Gastroesophageal sphincter (tissue), 4 donors: ENCODE measurements around the gene TLE6. TPM values are rescaled to one million over a fixed set of nuclear protein-coding genes. Genes with fewer than 3 reads are reported as not detected.

Experiments used
- ATAC-seq: fragments of 150-250 bp; one replicate; pipeline ENCODE4 v1.9.1; 2016; ENCODE audit warnings: mild to moderate bottlenecking, moderate library complexity
- H3K27ac ChIP-seq, 4 donors: fragments of 200-600 bp; sonication (generic) in 3 of 4; 1 replicate in 3 of 4; 2 replicates in 1 of 4; pipeline ENCODE4 v1.5.1; 2016 to 2019
- H3K27me3 ChIP-seq: fragments of 200-600 bp; sonication (generic); one replicate; pipeline ENCODE4 v1.5.1; 2019
- H3K36me3 ChIP-seq, 2 donors: fragments of 200-600 bp; sonication (generic); one replicate each; pipeline ENCODE4 v1.5.1; 2019; ENCODE audit warnings: control low read depth in 1 of 2
- H3K4me1 ChIP-seq, 3 donors: fragments of 200-600 bp; sonication (generic); 1 replicate in 2 of 3; 2 replicates in 1 of 3; pipeline ENCODE4 v1.5.1; 2016 to 2019; ENCODE audit warnings: control low read depth in 2 of 3
- H3K4me3 ChIP-seq, 2 donors: fragments of 200-600 bp; sonication (generic); one replicate each; pipeline ENCODE4 v1.5.1; 2019; ENCODE audit warnings: mild to moderate bottlenecking in 1 of 2, moderate library complexity in 1 of 2
- H3K9me3 ChIP-seq, 3 donors: fragments of 200-600 bp; sonication (generic); one replicate each; pipeline ENCODE4 v1.5.1; 2017 to 2019; ENCODE audit warnings: control low read depth in 2 of 3
- EP300 ChIP-seq: sonication (generic); formaldehyde crosslinking; IDR thresholded peaks from one replicate; pipeline ENCODE4 v1.6.1; 2017; ENCODE audit warnings: antibody characterized with exemption, mild to moderate bottlenecking
- POLR2A ChIP-seq, 2 donors: fragments of 450-650 bp; IDR thresholded peaks; one replicate each; pipeline ENCODE4 v1.6.1; 2017; ENCODE audit warnings: antibody characterized with exemption in 2 of 2, mild to moderate bottlenecking in 2 of 2, moderate library complexity in 1 of 2
- POLR2AphosphoS5 ChIP-seq: sonication (generic); formaldehyde crosslinking; IDR thresholded peaks from one replicate; pipeline ENCODE4 v1.6.1; 2017; ENCODE audit warnings: antibody characterized with exemption
- WGBS, 2 donors: methylation state at CpG; one replicate each; pipeline ENCODE4 v1.1.5; 2018; ENCODE audit warnings: low coverage in 1 of 2; 5-methylcytosine and 5-hydroxymethylcytosine counted together
- total RNA-seq, 4 donors: library from RNA; depleted of rRNA; stranded (reverse); fragments of >200 nt; gene quantifications; one replicate each; pipeline ENCODE4 v1.1.0, GENCODE V29; 2016
- TF ChIP-seq, protein P1 (sequence below), 4 experiments: fragments of 200-600 bp in 2 of 4; fragments of 450-650 bp in 2 of 4; sonication (generic) in 1 of 4; IDR thresholded peaks; one replicate each; pipeline ENCODE4 v1.5.1; 2017 to 2019; ENCODE audit warnings: antibody characterized with exemption in 4 of 4, mild to moderate bottlenecking in 2 of 4, moderate library complexity in 2 of 4

Gene TLE6
- total RNA-seq, 4 donors from 2014 or later, result 0.19 to 0.64 (median 0.40) TPM; not detected in 1

DNA sequence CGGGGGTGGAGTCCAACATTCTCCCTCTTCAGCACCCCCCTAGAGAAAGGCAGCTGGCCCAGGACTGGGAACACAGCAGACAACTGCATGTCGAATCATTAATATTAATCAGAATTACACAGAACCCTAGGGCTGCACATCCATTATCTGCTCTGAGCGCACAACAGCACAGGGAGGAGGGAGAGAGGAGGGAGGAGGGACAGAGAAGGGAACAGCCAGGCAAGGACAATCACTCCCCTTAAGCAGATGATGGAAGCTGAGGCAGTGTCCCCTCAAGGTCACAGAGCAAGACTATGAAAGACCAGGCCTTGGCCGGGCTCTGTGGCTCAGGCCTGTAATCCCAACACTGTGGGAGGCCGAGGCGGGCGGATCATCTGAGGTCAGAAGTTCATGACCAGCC, 25.7 kb downstream of the TLE6 start:
- H3K4me3 ChIP-seq, result no peak overlapping the region
- WGBS, 2 donors, result 69% methylated on average over 4 of the region's 7 CpGs; no CpG with 5 or more reads in 1 of the 2 donors
- no peak overlapping the region for H3K27ac ChIP-seq
- H3K4me1 ChIP-seq, result no peaks in the 10 kb centered on the region
- H3K9me3 ChIP-seq, result no peaks in the 10 kb centered on the region
- peaks cover 0 to 82% of the 10 kb centered on the region in 2 donors for H3K36me3 ChIP-seq
- ATAC-seq, result no peak
- no peaks in the 10 kb centered on the region for H3K27me3 ChIP-seq
- TF ChIP-seq POLR2A (IDR thresholded peaks at IDR 0.05) (no peak), EP300 (no peak)

- peaks cover 0 to 84% of the 10 kb centered on the region in 2 donors for H3K36me3 ChIP-seq
- no peaks in the 10 kb centered on the region for H3K9me3 ChIP-seq
- no peak overlapping the region for H3K4me3 ChIP-seq
- no peaks in the 10 kb centered on the region for H3K27me3 ChIP-seq
- no peak for ATAC-seq
- H3K4me1 ChIP-seq, result no peaks in the 10 kb centered on the region
- TF ChIP-seq, protein P1, sequence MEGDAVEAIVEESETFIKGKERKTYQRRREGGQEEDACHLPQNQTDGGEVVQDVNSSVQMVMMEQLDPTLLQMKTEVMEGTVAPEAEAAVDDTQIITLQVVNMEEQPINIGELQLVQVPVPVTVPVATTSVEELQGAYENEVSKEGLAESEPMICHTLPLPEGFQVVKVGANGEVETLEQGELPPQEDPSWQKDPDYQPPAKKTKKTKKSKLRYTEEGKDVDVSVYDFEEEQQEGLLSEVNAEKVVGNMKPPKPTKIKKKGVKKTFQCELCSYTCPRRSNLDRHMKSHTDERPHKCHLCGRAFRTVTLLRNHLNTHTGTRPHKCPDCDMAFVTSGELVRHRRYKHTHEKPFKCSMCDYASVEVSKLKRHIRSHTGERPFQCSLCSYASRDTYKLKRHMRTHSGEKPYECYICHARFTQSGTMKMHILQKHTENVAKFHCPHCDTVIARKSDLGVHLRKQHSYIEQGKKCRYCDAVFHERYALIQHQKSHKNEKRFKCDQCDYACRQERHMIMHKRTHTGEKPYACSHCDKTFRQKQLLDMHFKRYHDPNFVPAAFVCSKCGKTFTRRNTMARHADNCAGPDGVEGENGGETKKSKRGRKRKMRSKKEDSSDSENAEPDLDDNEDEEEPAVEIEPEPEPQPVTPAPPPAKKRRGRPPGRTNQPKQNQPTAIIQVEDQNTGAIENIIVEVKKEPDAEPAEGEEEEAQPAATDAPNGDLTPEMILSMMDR (IDR thresholded peaks at IDR 0.05), result no peak
- TF ChIP-seq POLR2AphosphoS5 (no peak), POLR2A (IDR thresholded peaks at IDR 0.05) (no peak), EP300 (no peak)
- WGBS, 2 donors, result 100% methylated on average over 2 to 4 of the region's 4 CpGs
- no peak overlapping the region for H3K27ac ChIP-seq
Measured at GRCh38 chr19:3004522-3004921, 27.2 kb downstream of the TLE6 start.

DNA sequence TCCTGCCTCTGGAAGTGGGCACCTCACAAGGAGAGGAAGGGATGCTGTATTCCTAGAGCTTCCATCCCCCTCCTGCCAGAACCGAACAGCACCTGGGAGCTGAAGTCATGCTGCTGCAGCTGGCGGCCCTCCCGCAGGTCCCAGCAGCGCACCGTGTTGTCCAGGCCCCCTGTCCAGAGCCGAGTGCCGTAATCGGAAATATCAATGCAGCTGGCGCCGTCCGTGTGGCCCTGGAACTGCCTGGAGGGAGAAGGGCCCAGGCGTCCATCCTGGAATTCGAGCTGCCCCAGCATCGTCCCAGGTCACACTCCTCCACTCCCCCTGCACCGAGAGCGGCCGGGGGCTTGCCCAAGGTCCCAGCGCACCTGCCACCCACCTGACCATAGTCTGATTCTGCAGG, 28.0 kb downstream of the TLE6 start:
- no peak overlapping the region for H3K4me3 ChIP-seq
- no peaks in the 10 kb centered on the region for H3K4me1 ChIP-seq
- WGBS, 2 donors, result no CpG with 5 or more reads among the region's 18 CpGs
- H3K9me3 ChIP-seq, result no peaks in the 10 kb centered on the region
- TF ChIP-seq EP300 (no peak), POLR2A (IDR thresholded peaks at IDR 0.05) (no peak), POLR2AphosphoS5 (no peak)
- TF ChIP-seq, protein P1 (IDR thresholded peaks at IDR 0.05), result no peak
- peaks cover 0 to 89% of the 10 kb centered on the region in 2 donors for H3K36me3 ChIP-seq
- ATAC-seq, result no peak
- no peaks in the 10 kb centered on the region for H3K27me3 ChIP-seq
- H3K27ac ChIP-seq, result no peak overlapping the region

DNA sequence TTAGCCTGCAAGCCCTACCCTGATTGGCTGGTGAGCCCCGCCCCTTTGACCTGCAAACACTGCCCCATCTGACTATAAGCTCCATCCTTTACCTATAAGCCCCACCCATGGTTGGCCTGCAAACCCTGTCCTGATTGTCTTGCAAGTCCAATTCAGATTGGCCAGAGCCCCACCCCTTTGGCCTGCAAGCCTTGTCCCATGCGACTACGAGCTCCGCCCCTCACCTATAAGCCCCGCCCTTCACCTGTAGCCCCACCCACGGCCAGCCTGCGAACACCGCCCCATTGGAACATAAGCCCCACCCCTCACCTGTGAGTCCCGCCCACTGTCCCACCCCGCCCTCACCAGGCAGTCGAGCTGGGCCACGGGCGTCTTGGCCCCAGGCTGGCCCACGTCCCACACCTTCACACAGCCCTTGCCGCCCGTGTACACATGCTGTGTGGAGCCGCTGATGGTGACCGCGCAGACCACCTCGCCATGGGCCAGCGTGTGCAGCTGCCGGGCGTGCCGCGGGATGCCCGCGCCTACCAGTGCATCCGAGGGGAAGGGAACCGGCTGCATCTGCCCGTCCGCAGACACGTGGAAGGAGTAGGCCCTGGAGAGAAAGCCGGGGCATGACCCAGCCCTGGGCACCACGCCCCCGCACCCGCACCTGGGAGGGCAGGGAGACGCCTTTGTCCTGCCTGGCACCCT, 28.9 kb downstream of the TLE6 start:
- TF ChIP-seq EP300 (no peak), POLR2AphosphoS5 (no peak), POLR2A (IDR thresholded peaks at IDR 0.05) (no peak)
- TF ChIP-seq, protein P1 (IDR thresholded peaks at IDR 0.05), result no peak
- WGBS, 2 donors, result 47 to 68% methylated on average over 5 to 7 of the region's 37 CpGs
- Histone ChIP-seq H3K36me3 (peaks cover 0 to 92% of the 10 kb centered on the region in 2 donors), H3K27ac (no peak overlapping the region), H3K4me3 (no peak overlapping the region), H3K9me3 (no peaks in the 10 kb centered on the region), H3K27me3 (no peaks in the 10 kb centered on the region), H3K4me1 (no peaks in the 10 kb centered on the region)
- ATAC-seq, result no peak

GRCh38 chr19:3007975-3008374, 30.6 kb downstream of the TLE6 start:
- peaks cover 0 to 94% of the 10 kb centered on the region in 2 donors for H3K36me3 ChIP-seq
- WGBS, 2 donors, result 82 to 93% methylated on average over 3 to 4 of the region's 9 CpGs

More at GRCh38 chr19:3007975-3008374, 30.6 kb downstream of the TLE6 start:
- Histone ChIP-seq H3K27ac (no peak overlapping the region), H3K4me1 (no peaks in the 10 kb centered on the region), H3K9me3 (no peaks in the 10 kb centered on the region), H3K4me3 (no peak overlapping the region), H3K27me3 (no peaks in the 10 kb centered on the region)
- ATAC-seq, result no peak
- no peak for TF ChIP-seq POLR2AphosphoS5
- TF ChIP-seq, protein P1 (IDR thresholded peaks at IDR 0.05), result no peak
